Renal pelvis (tissue), 12 donors: Measurements from ENCODE around the gene TAF7L. TPM values are rescaled to one million over a fixed set of nuclear protein-coding genes. Genes with fewer than 3 reads are reported as not detected.
"Not testable (repeated sequence)": the region's sequence is repeated elsewhere in the genome, so short reads cannot be mapped to it uniquely, and the experiment has no call there.

Experiments used
- DNase-seq: peaks from one replicate; pipeline ENCODE4 v3.0.0-alpha.2; 2013
- long read RNA-seq, 16 experiments: transcript quantifications; one replicate each; lab custom pipeline, GENCODE V29; 2026
- polyA plus RNA-seq, 3 donors: library from polyadenylated mRNA; unstranded; fragments of 120-200 nt; gene quantifications; one replicate each; pipeline ENCODE4 v1.2.1, GENCODE V29; 2013; ENCODE audit not compliant: insufficient read length in 3 of 3

The TAF7L gene
- polyA plus RNA-seq = under 1 TPM; 0.31 to 0.50 (median 0.40) TPM
- long read RNA-seq, donor 1 = 0 reads
- long read RNA-seq, donor 2 = 0 reads
- long read RNA-seq, donor 3 = 0 reads
- long read RNA-seq, donor 4 = 0 reads
- long read RNA-seq, donor 5 = 0 reads
- long read RNA-seq, donor 6 = 0 reads
- long read RNA-seq, donor 7 = 0 reads
- long read RNA-seq, donor 8 = 0 reads
- long read RNA-seq, donor 9 = 0 reads
- long read RNA-seq, donor 10 = 0 reads
- long read RNA-seq, donor 11 = 0 reads
- long read RNA-seq, donor 12 = 0 reads
- long read RNA-seq, donor 13 = 0 reads
- long read RNA-seq, donor 14 = 0 reads
- long read RNA-seq, donor 15 = 0 reads
- long read RNA-seq, donor 16 = 0 reads

GRCh38 chrX:101290957-101291603 is at the start of gene TAF7L:
Gene TAF7L, minus strand, starts transcription at chrX:101291334. Its CDS starts 3,791 bp downstream, at chrX:101287543.
- peak; percentile 11 for DNase-seq

- no peak for DNase-seq
Measured at GRCh38 chrX:101337776-101338271, 46.7 kb upstream of the TAF7L start.

GRCh38 chrX:101334310-101334709 is 43.2 kb upstream of the TAF7L start:
- not testable (repeated sequence) for DNase-seq

- not testable (repeated sequence) for DNase-seq
Measured at GRCh38 chrX:101326600-101326999, 35.5 kb upstream of the TAF7L start.

- no peak for DNase-seq
Measured at GRCh38 chrX:101303790-101304189, 12.7 kb upstream of the TAF7L start.

GRCh38 chrX:101295603-101296002 is 4.5 kb upstream of the TAF7L start:
- DNase-seq = not testable (repeated sequence)

- DNase-seq = peak; percentile 24
Measured at GRCh38 chrX:101287402-101287801, 3.7 kb downstream of the TAF7L start.

- no peak for DNase-seq
Measured at GRCh38 chrX:101276238-101276637, 14.9 kb downstream of the TAF7L start.

- no peak for DNase-seq
Measured at GRCh38 chrX:101274198-101274597, 16.9 kb downstream of the TAF7L start.

- DNase-seq = no peak
Measured at GRCh38 chrX:101265869-101266428, 25.2 kb downstream of the TAF7L start.

GRCh38 chrX:101263766-101264165 is 27.4 kb downstream of the TAF7L start:
- DNase-seq = no peak

GRCh38 chrX:101262590-101262989 is 28.5 kb downstream of the TAF7L start:
- DNase-seq = no peak

GRCh38 chrX:101260435-101260834 is 30.7 kb downstream of the TAF7L start:
- DNase-seq = no peak

GRCh38 chrX:101258259-101258581 is 32.9 kb downstream of the TAF7L start:
- DNase-seq = no peak

- DNase-seq = no peak
Measured at GRCh38 chrX:101257448-101258258, 33.5 kb downstream of the TAF7L start.

GRCh38 chrX:101252634-101253033 is 38.5 kb downstream of the TAF7L start:
- DNase-seq = no peak

GRCh38 chrX:101241531-101241930 is 49.6 kb downstream of the TAF7L start:
- DNase-seq = no peak

GRCh38 chrX:101237041-101237440 is 54.1 kb downstream of the TAF7L start:
- DNase-seq = no peak

- no peak for DNase-seq
Measured at GRCh38 chrX:101232316-101232715, 58.8 kb downstream of the TAF7L start.

GRCh38 chrX:101231080-101231479 is 60.1 kb downstream of the TAF7L start:
- no peak for DNase-seq

- no peak for DNase-seq
Measured at GRCh38 chrX:101230636-101231035, 60.5 kb downstream of the TAF7L start.

- no peak for DNase-seq
Measured at GRCh38 chrX:101229170-101229569, 62.0 kb downstream of the TAF7L start.
